HUES6 (cell line): Measurements from ENCODE around the gene RPTOR.
"Not testable (repeated sequence)": the region's sequence is repeated elsewhere in the genome, so short reads cannot be mapped to it uniquely, and the experiment has no call there.

Experiments
- H3K27ac ChIP-seq: 2 replicates; pipeline ENCODE4 v1.7.0; 2013; ENCODE audit warnings: low read depth, mild to moderate bottlenecking, low read length, inconsistent platforms
- H3K27me3 ChIP-seq: 2 replicates; pipeline ENCODE4 v1.6.1; 2013; ENCODE audit warnings: low read length; ENCODE audit not compliant: control insufficient read depth, insufficient read depth
- H3K36me3 ChIP-seq: 2 replicates; pipeline ENCODE4 v1.6.1; 2013; ENCODE audit warnings: low read length; ENCODE audit not compliant: control insufficient read depth, insufficient read depth
- H3K4me1 ChIP-seq: 2 replicates; pipeline ENCODE4 v1.6.1; 2013; ENCODE audit warnings: low read length; ENCODE audit not compliant: control insufficient read depth, insufficient read depth
- H3K4me3 ChIP-seq: 2 replicates; pipeline ENCODE4 v1.5.1; 2013; ENCODE audit warnings: low read depth, low read length
- H3K9ac ChIP-seq: one replicate; pipeline ENCODE4 v1.6.1; 2013; ENCODE audit warnings: mild to moderate bottlenecking, low read length
- H3K9me3 ChIP-seq: 2 replicates; pipeline ENCODE4 v1.6.1; 2013; ENCODE audit warnings: low read depth, low read length; ENCODE audit not compliant: control insufficient read depth, insufficient read depth

Gene RPTOR

DNA sequence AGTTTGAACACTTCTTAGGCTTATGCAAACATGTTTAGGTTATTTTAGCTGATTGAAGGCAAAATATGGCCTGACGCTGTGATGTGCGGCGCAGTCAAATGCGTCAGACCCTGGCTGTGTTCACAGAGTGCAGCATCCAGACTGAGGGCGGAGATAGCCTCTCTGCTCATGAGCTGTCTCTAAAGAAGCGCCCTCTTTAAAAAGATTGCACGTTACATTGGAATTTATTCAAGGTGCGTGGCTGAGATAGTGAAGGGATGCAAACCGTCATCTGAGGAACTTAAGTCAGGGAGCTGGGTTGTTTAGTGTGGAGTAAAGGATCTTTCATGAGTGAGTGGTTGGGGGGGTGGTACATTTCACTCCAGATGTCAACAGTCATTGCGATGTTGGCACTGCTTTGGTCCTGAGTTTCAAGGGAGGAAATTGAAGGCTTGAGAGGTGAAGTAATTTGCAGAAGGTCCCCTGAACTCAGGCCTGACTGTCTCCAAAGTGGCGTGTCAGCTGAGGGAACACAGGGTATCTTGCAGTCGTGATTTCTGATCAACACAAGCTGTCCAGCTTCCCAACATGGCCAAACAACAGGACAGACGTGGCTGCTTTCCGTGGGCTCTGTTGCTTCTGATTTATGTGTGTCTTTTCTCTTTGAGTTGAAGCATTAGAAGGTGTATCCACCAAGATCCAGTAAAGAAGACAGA is 33.4 kb downstream of the RPTOR start:
- Histone ChIP-seq H3K4me3 (no peak overlapping the region), H3K9me3 (no peaks in the 10 kb centered on the region), H3K4me1 (no peaks in the 10 kb centered on the region), H3K27ac (no peak overlapping the region), H3K9ac (no peak overlapping the region), H3K27me3 (no peaks in the 10 kb centered on the region), H3K36me3 (0 out of 2 replicates have a peak, but pooled peaks cover 2% of the 10 kb centered on the region)

DNA sequence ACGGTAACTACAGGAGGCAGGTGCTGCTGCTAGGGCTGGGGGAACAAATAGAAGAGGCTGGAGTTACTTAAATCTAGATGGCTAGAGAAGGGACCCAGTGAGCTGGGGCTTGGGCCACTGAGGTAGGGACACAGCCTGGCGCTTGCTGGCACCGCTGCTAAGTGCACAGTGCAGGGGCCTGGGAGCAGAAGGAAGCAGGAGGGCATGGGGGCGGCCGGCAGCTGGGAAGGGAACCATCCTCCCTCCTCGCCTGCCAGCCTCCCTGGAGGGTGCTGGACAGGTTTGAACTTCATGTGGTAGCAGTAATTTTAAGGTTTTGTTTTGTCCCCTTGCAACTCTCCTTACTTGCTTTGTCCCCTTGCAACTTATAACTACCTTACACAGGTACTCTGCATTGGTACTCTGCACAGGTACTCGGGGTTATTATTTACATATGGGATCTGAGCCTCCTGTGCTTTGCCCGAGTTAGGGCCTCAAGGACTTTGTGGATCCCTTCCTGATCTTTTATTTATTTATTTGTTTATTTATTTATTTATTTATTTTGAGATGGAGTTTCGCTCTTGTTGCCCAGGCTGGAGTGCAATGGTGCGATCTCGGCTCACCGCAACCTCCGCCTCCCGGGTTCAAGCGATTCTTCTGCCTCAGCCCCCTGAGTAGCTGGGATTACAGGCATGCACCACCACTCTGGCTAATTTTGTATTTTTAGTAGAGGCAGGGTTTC is 34.2 kb downstream of the RPTOR start:
- H3K9me3 ChIP-seq, H3K4me3 ChIP-seq, H3K36me3 ChIP-seq, H3K27ac ChIP-seq, H3K9ac ChIP-seq, H3K4me1 ChIP-seq, H3K27me3 ChIP-seq: not testable (repeated sequence)

DNA sequence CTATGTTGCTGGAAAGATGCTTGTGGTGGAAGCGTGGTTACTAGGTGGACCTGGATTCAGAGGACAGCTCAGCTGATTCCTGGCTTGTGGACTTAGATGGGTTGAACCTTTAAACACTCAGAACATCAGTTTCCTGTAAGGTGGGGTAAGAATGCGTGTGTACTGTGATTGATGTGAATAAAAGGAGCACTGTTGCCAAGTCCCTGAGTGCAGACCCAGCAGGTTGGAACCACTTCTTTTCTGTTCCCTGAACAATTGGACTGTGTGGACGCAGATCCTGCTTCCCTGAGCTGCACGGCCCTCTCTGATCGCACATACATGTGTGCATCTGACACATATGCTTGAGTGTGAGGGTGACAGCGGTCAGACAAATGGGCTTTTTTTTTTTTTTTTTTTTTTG is 37.5 kb downstream of the RPTOR start:
- no peak overlapping the region for H3K4me3 ChIP-seq
- no peaks in the 10 kb centered on the region for H3K9me3 ChIP-seq
- H3K9ac ChIP-seq, result no peak overlapping the region
- no peak overlapping the region for H3K27ac ChIP-seq
- H3K27me3 ChIP-seq, result no peaks in the 10 kb centered on the region
- peaks cover 4% of the 10 kb centered on the region for H3K4me1 ChIP-seq
- H3K36me3 ChIP-seq, result 0 out of 2 replicates have a peak, but pooled peaks cover 2% of the 10 kb centered on the region

DNA sequence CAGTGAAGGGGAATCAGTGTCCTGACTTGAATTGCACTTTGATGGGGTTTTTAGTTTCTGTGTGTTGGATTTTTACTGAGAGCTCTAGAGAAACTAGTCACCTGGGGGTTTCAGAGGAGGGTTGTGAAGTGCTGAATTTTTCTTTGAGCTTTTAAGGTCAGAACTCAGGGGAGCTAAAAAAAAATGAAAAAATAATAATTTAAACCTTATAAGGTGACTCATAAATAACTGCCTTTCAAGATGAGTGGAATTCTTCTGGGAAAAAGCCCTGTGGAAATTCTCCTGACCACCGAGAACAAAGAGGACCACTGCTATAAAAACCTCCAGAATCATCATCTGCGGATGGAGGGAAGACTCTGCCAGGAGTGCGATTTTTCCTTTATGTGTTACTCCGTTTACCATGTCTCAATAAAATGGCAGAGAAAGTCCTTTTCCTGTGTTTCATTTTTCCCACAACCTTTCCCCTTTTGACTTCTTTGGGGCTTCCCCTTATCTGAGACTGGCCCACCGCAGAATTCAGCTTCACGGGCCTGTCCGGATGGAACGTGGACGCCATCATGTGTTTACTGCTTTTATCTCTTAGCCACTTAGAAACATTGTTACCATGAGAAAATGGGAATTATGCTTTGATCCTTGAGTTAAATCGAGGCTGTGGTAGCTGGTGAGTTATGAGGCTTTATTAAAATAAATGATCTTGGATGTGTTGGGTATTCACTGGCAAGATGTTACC is 39.7 kb downstream of the RPTOR start:
- peaks cover 4% of the 10 kb centered on the region for H3K4me1 ChIP-seq
- H3K9me3 ChIP-seq, result no peaks in the 10 kb centered on the region
- H3K27me3 ChIP-seq, result no peaks in the 10 kb centered on the region
- H3K4me3 ChIP-seq, result no peak overlapping the region
- H3K9ac ChIP-seq, result no peak overlapping the region
- no peak overlapping the region for H3K27ac ChIP-seq
- H3K36me3 ChIP-seq, result 0 out of 2 replicates have a peak, but pooled peaks cover 2% of the 10 kb centered on the region

DNA sequence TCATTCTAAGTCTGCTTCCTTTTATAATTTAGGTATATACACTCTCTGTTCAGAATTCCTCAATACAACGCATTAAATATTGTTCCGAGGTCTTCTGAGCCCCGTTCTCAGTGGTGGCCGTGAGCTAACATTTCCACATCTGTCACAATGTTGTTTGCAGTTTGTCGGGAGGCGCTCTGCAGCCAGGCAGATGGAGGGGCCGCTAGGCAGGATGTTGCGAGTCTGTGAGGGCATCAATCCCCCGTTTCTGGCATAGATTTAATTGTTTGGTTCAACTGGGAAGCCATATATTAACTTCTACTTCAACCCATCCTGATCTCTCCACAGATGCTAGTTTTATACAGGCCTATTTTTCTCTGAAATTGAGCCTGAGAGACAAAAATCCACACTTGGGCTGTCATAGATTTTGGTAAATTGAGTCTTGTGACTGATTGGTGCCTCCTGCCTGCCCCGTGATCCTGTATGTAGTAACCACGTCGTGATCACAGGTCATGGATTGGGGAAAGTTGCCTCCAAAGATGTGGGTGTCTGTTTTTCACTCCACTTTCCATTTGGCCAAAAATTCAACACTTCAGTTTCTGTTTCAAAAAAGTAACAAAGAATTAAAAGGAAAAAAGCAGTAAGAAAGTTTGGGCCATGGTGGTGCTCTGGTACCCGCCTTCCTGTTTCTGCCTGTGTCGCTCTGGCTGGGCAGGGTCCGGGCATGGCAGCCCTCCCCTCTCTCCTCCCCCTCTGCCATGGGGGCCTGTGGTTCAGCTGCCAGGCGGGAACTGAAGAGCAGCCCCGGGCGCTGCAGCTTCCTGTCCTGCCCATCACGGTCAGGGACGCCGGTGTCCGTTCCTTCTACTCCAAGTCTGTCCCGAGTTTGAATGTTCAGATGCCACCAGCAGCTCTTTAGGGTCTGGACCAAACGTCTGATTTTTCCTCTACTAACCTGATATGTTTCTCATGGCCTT is 41.5 kb downstream of the RPTOR start:
- Histone ChIP-seq H3K9me3 (no peaks in the 10 kb centered on the region), H3K27me3 (no peaks in the 10 kb centered on the region), H3K9ac (no peak overlapping the region), H3K4me1 (peaks cover 4% of the 10 kb centered on the region), H3K27ac (no peak overlapping the region), H3K36me3 (0 out of 2 replicates have a peak, but pooled peaks cover 2% of the 10 kb centered on the region), H3K4me3 (no peak overlapping the region)

DNA sequence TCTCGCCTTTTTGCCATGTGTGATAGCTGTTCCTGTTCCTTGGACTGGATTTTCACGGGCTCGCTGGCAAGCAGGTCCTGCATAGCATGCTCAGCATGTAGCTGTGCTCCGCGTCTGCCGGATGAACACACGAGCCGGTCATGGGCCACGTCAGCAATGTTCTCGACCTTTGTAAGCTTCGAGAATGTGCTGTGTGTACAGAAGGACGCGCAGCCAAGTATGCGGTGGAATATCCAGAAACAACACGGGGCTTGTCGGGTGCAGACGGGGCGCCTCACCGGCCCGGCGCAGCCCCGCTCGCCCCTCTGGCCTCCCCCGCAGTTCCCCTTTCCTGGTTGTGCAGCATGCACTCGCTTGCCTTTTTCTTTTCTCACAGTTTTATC is 42.2 kb downstream of the RPTOR start:
- Histone ChIP-seq H3K9me3 (no peaks in the 10 kb centered on the region), H3K27ac (no peak overlapping the region), H3K36me3 (0 out of 2 replicates have a peak, but pooled peaks cover 2% of the 10 kb centered on the region), H3K27me3 (no peaks in the 10 kb centered on the region), H3K9ac (no peak overlapping the region), H3K4me1 (peaks cover 4% of the 10 kb centered on the region), H3K4me3 (no peak overlapping the region)

DNA sequence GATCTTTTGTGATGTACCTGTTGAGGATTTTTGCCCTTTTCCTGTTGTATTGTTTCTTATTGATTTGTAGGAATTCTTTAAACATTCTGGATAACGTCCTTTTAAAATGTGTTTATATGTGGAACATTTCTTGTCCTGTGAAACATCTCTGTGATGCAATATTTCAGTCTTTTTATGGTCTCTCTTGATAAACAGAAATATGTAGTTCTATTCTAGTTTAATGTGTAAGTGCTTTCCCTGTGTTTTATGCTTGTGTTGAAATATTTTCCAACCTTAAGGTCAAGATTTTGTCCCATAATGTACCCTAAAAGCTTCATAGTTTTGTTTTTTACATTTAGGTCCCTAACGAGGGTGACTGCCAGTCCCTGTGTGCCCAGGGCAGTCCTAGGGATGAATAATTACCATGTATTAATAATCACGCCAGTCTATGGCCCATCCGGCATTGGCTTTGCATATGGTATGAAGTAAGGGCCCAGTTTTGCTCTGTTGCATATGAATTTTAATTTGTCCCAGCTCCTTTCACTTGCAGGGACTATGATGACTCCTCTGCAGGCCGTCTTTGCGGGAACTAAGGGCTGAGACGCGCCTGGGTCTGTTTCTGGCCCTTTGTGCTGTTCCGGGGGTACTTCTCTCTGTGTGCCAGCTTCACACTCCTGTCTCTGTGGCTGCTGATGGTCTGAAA is 44.2 kb downstream of the RPTOR start:
- Histone ChIP-seq H3K27ac (no peak overlapping the region), H3K27me3 (no peaks in the 10 kb centered on the region), H3K36me3 (no peaks in the 10 kb centered on the region), H3K9me3 (no peaks in the 10 kb centered on the region), H3K9ac (no peak overlapping the region), H3K4me3 (no peak overlapping the region), H3K4me1 (peaks cover 1% of the 10 kb centered on the region)

DNA sequence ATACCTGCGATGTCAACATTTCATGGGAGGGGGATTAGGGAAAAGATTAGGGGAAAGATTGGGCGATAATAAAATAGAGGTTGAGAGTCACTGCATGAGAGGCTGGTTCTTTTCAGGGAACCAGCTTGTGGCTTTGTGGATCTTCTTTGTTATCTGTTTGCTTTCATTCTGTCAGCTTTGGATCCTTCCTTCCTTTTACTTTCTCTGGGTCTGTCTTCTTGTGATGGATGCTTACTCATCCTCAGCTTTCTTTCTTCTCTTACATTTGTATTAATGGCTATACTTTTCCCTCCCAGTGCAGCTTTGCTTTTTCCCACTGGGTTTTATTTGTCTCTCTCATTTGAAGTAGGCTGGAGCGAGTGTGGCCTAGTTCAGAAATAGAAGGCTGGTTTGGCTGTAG is 47.1 kb downstream of the RPTOR start:
- no peaks in the 10 kb centered on the region for H3K9me3 ChIP-seq
- H3K4me3 ChIP-seq, result no peak overlapping the region
- H3K27me3 ChIP-seq, result no peaks in the 10 kb centered on the region
- H3K36me3 ChIP-seq, result no peaks in the 10 kb centered on the region
- no peak overlapping the region for H3K27ac ChIP-seq
- H3K9ac ChIP-seq, result no peak overlapping the region
- peaks cover under 1% of the 10 kb centered on the region; the same call in 1 of the 2 replicates for H3K4me1 ChIP-seq

DNA sequence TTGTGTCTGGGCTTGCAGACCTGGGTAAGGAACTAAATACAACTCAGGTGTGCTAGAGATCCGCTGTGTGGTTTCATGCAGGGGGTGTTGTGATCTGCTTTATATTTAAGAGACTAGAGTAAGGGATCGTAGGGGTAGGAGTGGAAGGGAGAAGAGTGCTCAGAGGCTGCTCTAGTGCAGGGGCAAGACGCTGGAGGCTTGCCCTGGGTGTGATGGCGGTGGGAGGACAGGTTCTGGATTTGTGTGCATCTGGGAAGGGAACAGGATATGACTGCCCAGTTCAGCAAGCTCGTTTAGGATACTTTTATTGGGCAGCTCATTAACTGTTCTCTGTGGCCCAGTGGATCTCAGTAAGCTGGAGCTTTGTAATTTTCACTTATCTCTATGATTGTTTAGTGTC is 47.6 kb downstream of the RPTOR start:
- H3K27ac ChIP-seq, result no peak overlapping the region
- no peaks in the 10 kb centered on the region for H3K27me3 ChIP-seq
- H3K36me3 ChIP-seq, result no peaks in the 10 kb centered on the region
- H3K4me3 ChIP-seq, result no peak overlapping the region
- no peak overlapping the region for H3K9ac ChIP-seq
- no peaks in the 10 kb centered on the region for H3K9me3 ChIP-seq
- H3K4me1 ChIP-seq, result peaks cover 4% of the 10 kb centered on the region; the same call in 1 of the 2 replicates

DNA sequence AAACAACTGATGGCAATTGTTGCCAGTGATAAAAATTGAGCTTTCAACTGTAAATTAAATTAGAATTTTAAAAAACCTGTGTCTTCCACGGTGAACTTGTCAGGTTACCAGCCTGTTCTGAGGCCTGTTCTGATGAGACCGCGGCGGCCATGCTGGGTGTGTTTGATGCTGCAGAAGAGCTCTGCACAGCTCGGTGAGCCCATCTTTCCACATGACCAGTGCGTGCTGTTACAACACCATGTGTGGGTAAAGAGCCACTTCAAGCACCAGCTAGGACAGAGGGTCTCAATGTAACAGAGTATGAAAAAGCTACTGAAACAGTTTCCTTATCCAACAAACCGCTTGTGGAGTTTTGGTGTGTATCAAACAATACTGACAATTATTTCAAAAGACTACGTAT is 48.5 kb downstream of the RPTOR start:
- H3K4me1 ChIP-seq, result peaks cover 4% of the 10 kb centered on the region; the same call in 1 of the 2 replicates
- no peak overlapping the region for H3K9ac ChIP-seq
- H3K4me3 ChIP-seq, result no peak overlapping the region
- H3K9me3 ChIP-seq, result no peaks in the 10 kb centered on the region
- H3K27ac ChIP-seq, result no peak overlapping the region
- no peaks in the 10 kb centered on the region for H3K36me3 ChIP-seq
- no peaks in the 10 kb centered on the region for H3K27me3 ChIP-seq
